GM18951 (cell line): ENCODE results near the gene GTSF1L.

Experiments used
- POLR2A ChIP-seq: IDR thresholded peaks from 4 replicates; pipeline ENCODE4 v1.6.1; 2011; ENCODE audit warnings: mild to moderate bottlenecking; ENCODE audit not compliant: insufficient read length, insufficient read depth; ENCODE audit errors: extremely low read depth
- in situ Hi-C: fragments of 300-500 bp; cut with MboI; formaldehyde crosslinking; loops from one replicate; pipeline ENCODE4 v1.12.0; 2022; ENCODE audit warnings: low sequenced_read_pairs, mixed read lengths, inconsistent platforms; ENCODE audit not compliant: unreplicated experiment

GTSF1L gene

DNA sequence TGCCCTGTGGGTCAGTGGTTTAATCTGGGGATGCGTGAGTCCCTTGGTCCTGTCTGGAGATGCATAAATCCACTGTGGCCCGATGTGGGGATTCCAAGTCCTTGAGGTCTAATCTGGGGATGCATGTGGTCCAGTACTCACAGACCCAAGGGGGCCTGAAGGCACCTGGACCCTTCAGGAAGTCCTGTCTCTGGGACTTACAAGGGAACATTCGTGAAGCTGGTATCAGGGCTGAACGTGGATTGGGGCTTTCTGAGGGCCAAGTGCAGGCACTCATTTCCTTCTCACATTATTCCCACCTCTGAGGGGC, 25.2 kb upstream of the GTSF1L start:
- no peak for TF ChIP-seq POLR2A
- in situ Hi-C loops, result no loop called here

DNA sequence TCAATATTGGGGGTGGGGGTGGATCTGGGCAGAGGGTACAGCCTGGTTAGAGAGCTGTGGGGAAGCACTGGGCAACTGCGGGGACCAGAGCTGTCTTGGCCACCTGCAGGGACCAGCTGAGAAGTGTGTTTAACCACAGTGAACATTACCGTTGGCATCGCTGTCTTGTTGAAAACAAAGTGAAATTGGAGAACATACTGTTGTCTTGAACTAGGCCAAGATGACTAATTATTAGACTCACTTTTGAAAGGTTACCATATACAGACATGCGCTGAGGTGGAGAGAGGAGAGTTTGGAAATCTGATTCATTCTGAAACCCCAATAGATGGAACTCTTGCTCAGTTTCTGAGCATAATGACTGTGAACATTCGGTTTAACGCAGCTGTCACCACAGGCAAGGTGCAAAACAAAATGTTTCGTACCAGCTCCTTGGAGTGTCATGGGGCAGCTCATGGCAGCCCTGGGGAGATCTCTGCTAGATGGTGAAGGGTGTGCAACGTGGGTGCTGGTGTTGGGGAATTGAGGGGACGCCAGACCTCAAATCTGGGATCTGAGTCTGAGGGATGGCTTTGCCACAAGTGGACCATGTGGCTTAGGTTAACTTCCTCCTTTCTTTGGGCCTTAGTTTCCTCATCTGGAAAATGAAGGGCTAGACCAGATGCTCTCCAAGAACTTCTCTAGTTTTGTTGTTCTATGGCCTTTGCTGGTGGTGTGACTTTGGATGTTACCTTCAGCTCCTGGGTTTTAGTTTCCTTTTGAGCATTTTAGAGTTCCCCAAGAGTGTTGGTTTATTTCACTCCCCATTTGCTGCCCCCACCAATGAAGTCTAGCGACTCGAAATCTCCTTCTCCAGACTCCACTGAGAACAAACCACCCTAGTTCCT, 24.6 kb upstream of the GTSF1L start:
- in situ Hi-C loops, result no loop called here
- peak; percentile 37 for TF ChIP-seq POLR2A

DNA sequence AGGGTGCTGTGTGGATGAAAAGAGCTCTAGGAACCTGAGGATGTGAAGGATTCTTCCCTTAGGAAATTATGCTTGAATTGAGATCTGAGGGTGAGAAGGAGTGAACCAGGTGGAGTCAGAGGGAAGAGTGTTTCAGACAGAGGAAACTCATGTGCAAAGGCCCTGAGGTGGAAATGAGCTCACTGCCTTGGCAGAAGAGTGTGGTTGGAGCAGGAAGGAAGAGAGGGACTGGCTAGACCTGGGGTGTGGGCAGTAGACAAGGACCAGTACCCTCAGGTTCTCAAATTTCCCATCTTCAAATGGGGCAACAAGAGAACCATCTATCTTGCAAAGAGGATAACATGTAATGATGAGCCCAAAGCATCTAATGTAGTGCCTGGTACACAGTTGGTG, 24.0 kb upstream of the GTSF1L start:
- in situ Hi-C loops, result no loop called here
- no peak for TF ChIP-seq POLR2A

DNA sequence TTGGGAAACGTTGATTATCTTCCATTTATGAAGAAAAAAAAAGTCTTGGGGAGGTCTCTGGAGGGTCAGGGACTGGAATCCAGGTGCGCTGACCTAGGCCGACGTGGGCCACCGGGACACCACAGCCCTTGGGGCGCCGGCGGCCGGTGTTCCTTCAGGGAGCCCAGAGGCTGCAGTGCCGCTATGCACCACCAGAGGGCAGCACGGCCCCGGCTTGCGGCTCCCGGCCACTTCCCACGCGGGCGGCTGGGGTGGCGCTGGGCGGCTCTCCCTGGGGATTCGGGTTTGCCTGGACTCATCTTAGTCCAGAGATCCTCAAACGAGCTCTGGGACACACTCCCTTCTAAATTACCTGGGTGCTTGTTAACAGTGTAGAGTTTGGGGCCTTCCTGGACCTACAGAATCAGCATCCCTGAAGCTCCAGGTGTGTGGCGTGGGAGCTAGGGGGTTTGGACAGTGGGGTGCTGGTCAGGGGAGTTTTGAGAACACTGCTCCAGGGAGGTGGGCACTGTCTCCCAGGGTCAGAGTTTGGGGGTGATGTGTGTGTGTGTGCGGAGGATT, 23.0 kb upstream of the GTSF1L start:
- in situ Hi-C loops, result no loop called here
- no peak for TF ChIP-seq POLR2A

DNA sequence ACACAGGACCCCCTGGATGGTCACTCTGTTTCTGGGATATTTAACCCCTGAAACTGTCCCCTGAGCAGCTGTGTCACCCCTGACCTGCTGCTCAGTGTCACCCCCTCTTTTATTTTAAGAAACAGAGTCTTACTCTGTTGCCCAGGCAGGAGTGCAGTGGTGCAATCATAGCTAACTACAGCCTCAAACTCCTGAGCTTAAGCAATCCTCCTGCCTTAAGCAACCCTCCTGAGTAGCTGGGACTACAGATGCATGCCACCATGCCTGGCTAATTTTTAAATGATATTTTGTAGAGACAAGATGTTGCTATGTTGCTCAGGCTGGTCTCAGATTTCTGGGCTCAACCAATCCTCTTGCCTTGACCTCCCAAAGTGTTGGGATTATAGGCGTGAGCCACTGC, 21.5 kb upstream of the GTSF1L start:
- TF ChIP-seq POLR2A, result no peak
- in situ Hi-C loops, result no loop called here

DNA sequence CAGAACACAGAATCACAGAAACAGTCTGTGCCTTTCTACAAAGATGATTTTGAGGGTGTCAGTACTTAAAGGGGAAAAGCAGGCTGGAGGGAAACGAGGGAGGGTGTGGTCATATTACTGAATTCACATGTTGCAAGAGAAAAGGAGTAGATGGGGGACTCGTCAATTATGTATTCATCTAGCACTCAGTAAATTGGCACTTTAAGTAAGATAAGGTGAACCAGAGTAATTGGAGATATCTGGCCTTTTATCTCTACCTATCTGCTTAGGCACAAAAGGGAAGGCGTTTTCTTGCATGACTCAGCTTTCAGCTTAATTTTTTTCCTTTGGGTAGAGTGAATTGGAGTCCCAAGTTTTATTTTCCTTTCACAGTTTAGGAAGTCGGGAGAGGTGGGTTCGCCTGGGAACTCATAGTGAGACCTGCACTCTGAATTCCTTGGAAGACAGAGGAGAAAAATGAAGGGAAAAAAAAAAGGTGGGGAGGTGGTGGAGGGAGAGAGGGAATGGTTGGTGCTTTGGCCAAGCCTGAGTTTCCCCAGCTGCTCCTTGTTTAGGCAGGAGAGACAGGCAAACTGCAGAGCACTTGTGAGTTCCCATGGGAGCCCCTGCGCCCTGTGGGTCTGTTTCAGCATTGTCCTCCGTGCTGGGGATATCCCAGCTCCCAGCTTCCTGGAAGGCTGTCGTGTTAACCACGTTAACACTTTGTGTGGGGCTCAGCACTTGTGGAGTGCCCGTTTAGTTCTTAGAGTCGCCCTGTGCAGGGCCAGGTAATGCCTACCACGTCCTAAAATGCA, 19.7 kb upstream of the GTSF1L start:
- TF ChIP-seq POLR2A, result no peak
- in situ Hi-C loops, result no loop called here

DNA sequence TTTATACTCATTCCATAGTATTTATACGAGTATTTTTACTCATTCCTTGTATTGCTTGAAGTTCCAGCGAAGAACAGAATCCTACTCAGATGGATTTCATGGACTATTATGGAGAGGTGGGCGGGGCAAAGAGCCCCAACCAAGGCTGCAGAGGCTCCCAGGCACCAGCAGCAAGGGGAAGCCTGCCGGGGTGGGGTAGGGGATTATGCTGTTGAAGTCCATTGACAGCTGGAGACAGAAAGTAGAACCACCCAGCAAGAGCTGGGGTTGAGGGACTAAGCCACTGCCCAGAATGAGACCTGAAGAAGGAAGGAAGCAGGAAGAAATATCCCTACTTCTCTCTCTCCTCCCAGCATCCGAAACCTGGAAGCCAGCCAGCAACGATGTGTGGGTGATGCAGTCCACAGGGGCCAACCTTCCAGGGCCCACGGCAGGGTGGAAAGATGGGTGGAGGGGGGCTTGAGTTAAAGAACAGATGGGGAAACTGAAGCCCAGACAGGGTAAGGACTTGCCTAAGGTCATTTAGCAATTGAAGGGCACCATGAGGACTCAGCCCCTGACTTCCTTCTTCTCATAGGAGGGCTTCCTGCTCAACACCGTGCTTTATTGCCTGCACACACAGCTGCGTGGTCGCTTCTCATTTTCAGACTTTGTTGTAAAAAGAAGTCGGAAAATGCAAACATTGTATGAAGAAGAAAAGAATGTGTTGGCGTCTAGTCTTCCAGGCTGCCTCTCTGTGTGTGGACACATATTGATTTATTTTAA, 18.3 kb upstream of the GTSF1L start:
- no peak for TF ChIP-seq POLR2A
- in situ Hi-C loops, result no loop called here

DNA sequence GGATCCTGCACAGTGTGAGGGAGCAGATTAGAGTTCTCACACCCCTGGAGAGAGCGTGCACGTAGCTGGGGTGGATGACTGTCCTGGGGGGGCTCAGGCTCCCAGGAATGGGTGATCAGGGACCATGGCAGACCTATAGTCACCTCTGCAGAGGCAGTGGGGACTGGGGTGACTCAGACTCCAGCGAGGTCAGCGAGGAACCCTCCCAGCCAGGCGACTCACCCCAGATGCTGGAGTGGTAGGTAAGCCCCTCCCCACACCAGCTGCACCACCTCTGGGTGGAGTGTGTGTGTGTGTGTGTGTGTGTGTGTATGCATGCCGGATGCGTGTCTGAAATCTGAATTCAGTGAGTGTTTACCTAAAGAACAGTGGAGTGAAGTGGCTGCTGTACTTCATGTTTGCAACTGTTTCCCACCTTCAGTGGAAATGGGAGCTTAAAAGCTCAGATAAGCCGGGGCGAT, 17.4 kb upstream of the GTSF1L start:
- no peak for TF ChIP-seq POLR2A
- in situ Hi-C loops, result no loop called here

DNA sequence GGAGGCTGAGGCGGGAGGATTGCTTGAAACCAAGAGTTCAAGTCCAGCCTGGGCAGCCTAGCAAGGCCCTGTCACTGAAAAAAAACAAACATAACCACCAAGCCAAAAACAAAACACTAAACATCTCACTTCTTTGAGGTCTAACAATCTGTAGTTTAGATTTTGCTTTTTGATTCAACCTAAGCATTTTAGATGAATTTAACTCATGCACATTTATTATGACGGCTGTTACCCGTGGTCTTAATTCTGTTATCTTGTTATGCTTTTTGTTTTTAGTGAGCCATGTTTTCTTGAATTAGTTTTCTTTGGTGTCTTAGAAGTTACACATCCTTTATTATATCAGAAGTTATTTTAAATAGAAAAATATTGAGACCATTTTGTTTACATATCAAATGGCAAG, 13.8 kb upstream of the GTSF1L start:
- in situ Hi-C loops, result no loop called here
- no peak for TF ChIP-seq POLR2A

DNA sequence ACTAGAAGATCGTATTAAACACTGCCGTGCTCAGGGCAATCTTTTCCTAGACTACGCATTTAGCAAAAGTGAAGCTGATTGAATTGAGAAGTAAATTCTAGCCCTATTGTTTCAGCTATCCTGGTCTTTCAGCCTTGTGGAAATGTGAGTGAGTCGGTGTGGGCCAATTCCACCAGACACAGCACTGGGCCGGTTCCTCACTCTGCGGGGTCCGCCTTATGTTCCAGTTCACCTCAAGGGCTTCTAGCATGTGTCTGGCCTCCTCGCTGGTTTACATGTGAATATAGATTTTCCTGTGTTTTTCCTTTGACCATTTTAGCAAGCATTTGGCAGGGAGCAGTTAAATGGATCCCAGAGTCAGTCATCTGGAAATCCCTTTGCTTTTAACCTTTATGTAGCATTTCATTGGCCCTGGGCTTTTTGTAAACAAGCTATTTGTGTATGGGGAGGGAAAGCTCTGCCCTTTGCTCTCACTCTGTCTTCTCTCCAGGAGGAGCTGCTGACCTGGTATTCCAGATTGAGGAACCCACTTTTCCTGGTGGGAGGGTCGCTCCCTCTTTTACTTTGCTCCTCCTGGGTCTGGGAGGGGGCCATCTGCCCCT, 12.4 kb upstream of the GTSF1L start:
- in situ Hi-C loops, result loop anchor here (5.0 kb wide), 1 partner anchor 343 kb away; no protein-coding TSS in a partner anchor
- no peak for TF ChIP-seq POLR2A

DNA sequence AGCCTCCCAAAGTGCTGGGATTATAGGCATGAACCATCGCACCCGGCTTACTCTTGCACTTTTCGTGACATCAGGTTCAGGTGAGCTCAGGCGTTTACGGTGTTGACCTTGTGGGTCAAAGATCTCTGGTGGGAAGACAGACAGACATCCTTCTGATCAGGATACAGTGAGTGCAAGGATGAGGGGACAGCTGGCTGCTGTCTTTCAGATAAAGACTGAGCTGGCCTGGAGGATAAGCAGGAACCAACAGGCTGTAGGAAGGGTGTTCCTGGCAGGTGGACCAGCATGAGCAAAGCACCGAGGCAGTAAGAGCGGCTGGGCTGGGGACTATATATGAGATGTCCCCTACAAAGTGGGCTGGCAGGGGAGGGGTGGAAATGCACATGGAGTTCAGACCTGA, 11.1 kb upstream of the GTSF1L start:
- no peak for TF ChIP-seq POLR2A
- in situ Hi-C loops, result loop anchor here (5.0 kb wide), 1 partner anchor 344 kb away; no protein-coding TSS in a partner anchor

DNA sequence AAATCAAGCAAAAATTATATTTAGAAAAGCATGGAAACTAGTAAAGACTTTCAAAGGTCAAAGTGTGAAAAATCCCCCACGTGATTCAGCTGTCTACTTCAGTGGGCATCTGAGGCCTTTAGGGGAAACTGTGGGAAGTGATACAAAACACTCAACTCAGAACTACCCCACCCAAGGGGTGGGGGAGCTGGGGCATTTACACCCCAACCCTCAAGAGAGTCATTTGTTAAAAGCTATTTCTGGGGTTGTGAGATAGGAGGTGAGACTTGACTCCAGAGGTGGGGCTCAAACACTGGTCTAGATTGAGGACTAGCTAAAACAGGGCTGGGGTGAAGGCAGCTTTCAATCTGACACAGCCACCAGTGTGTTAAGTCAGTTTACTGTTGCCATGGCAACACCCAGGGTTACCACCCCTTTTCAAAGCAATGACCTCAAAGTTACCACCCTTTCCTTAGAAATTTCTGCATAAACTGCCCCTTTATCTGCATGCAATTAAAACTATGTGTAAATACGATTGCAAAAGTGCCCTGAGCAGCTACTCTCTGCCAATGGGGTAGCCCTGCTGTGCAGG, 9.9 kb upstream of the GTSF1L start:
- in situ Hi-C loops, result loop anchor here (5.0 kb wide), 1 partner anchor 346 kb away; no protein-coding TSS in a partner anchor
- TF ChIP-seq POLR2A, result no peak

DNA sequence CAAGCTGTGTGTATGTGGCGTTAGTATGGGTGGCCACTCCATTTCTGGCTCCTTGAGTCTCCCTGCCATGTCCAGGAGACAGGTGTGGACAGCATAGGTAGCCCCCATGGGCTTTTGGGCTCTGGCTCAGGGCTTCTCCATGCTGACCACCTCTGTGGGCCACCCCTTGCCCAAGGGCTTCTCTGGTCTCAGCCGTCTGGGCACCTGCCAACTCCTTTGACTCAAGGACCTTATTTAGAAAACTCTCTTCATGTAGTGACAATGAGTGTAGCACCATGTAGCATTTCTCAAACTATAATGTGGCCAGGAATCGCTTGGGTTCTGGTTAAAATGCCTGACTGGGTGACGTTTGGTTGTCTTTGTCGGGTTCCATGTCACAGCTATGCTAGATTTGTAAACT, 5.1 kb upstream of the GTSF1L start:
- in situ Hi-C loops, result no loop called here
- no peak for TF ChIP-seq POLR2A

DNA sequence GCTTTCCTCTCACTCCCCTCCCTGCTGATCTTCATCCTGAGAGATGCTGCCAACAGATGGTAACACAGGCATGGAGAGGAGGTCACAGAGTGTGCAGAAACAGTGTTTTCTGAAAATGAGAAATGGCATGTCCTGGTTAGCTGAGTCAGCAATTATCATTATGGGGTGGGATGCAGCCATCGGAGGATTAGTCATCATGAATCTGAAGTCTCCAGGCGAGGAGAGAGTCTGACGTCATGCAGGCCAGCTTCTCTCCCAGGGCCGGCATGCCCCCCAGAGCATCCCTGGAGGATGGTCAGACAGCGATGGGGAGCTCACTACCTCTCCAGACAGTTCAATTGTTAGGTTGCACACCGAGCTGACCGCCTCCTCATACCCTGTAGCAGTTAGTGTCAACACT, 4.7 kb upstream of the GTSF1L start:
- TF ChIP-seq POLR2A, result no peak
- in situ Hi-C loops, result no loop called here
